K562 (cell line): ENCODE data around the gene CTSZ. TPM values are rescaled to one million over a fixed set of nuclear protein-coding genes. Genes with fewer than 3 reads are reported as not detected.

Experiments used
- ARNT ChIP-seq, 2 experiments: fragments of 450-650 bp; IDR thresholded peaks; 2 replicates each; pipeline ENCODE4 v1.6.1; 2016; ENCODE audit warnings: mild to moderate bottlenecking in 1 of 2
- BDP1 ChIP-seq: IDR thresholded peaks from 3 replicates; pipeline ENCODE4 v1.6.1; 2011; ENCODE audit not compliant: insufficient read length, insufficient read depth
- CBX3 ChIP-seq, 2 experiments: IDR thresholded peaks; 1 replicate in 1 of 2; 2 replicates in 1 of 2; pipeline ENCODE4 v1.6.1; 2012; ENCODE audit warnings: inconsistent platforms in 2 of 2, low read length in 2 of 2, borderline replicate concordance in 1 of 2, control low read depth in 1 of 2
- EHMT2 ChIP-seq: fragments of 450-650 bp; IDR thresholded peaks from 2 replicates; pipeline ENCODE4 v1.6.1; 2018; ENCODE audit warnings: antibody characterized with exemption
- HOXB6 ChIP-seq: fragments of 250-450 bp; sonication (Bioruptor Pico); IDR thresholded peaks from 2 replicates; pipeline ENCODE4 v1.5.1; 2022; ENCODE audit warnings: mild to moderate bottlenecking, borderline replicate concordance
- JUND ChIP-seq, 2 experiments: IDR thresholded peaks; 2 replicates in 1 of 2; 3 replicates in 1 of 2; pipeline ENCODE4 v1.6.1; 2011; ENCODE audit warnings: borderline replicate concordance in 2 of 2, low read depth in 2 of 2, low read length in 2 of 2, improper control_type of control experiment in 1 of 2, missing biosample characterization in 1 of 2, missing genetic modification characterization in 1 of 2, missing genetic modification reagents in 1 of 2
- LCOR ChIP-seq: sonication (generic); formaldehyde crosslinking; IDR thresholded peaks from 2 replicates; pipeline ENCODE4 v1.8.0; 2022; ENCODE audit warnings: mild to moderate bottlenecking, missing genetic modification reagents
- NCOA4 ChIP-seq: fragments of 450-650 bp; IDR thresholded peaks from 2 replicates; pipeline ENCODE4 v1.6.1; 2018; ENCODE audit warnings: mild to moderate bottlenecking; ENCODE audit not compliant: partially characterized antibody
- NFATC3 ChIP-seq: fragments of 450-650 bp; IDR thresholded peaks from 2 replicates; pipeline ENCODE4 v1.6.1; 2017; ENCODE audit warnings: mild to moderate bottlenecking
- PHF20 ChIP-seq: fragments of 450-650 bp; IDR thresholded peaks from 2 replicates; pipeline ENCODE4 v1.6.1; 2018; ENCODE audit not compliant: partially characterized antibody
- POLR2A ChIP-seq: fragments of 450-650 bp; conservative IDR thresholded peaks from 2 replicates; pipeline ENCODE4 v1.6.1; 2016
- ZNF263 ChIP-seq: sonication (generic); formaldehyde crosslinking; IDR thresholded peaks from 2 replicates; pipeline ENCODE4 v1.8.0; 2022; ENCODE audit warnings: mild to moderate bottlenecking, missing genetic modification reagents, borderline replicate concordance
- ZNF282 ChIP-seq: sonication (generic); formaldehyde crosslinking; IDR thresholded peaks from 2 replicates; pipeline ENCODE4 v1.8.1; 2023; ENCODE audit warnings: missing genetic modification reagents
- polyA plus RNA-seq, 8 experiments: library from polyadenylated mRNA; depleted of rRNA in 4 of 8; stranded (reverse) in 5 of 8; unstranded in 3 of 8; fragments of >200 nt; fragmentation: Nextera tagmentation in 2 of 8; fragmentation: Illumina TruSeq in 1 of 8; extraction: Ambion mirVana in 2 of 8; extraction: Trizol in 1 of 8; gene quantifications; 2 replicates each; pipeline versions ENCODE4 v1.2.1 to v1.2.3, GENCODE V29; 2011 to 2014; ENCODE audit warnings: inconsistent platforms in 1 of 8, missing spikeins in 1 of 8
- total RNA-seq, 7 experiments: library from RNA; depleted of rRNA in 6 of 7; stranded (reverse); fragments of >200 nt in 6 of 7; fragmentation: Illumina TruSeq in 2 of 7; extraction: Trizol in 2 of 7; gene quantifications; 2 replicates each; pipeline versions ENCODE4 v1.2.1 to v1.2.3, GENCODE V29; 2011 to 2021; ENCODE audit warnings: low replicate concordance in 1 of 7
- TF ChIP-seq, protein P1 (sequence below), 2 experiments: IDR thresholded peaks; 2 replicates each; pipeline ENCODE4 v1.6.1; 2012; ENCODE audit warnings: improper control_type of control experiment in 2 of 2, low read depth in 2 of 2, low read length in 2 of 2, borderline replicate concordance in 1 of 2
- TF ChIP-seq, protein P2 (sequence below): fragments of 450-650 bp; IDR thresholded peaks from 2 replicates; pipeline ENCODE4 v1.6.1; 2017; ENCODE audit warnings: antibody characterized with exemption
- TF ChIP-seq, protein P3 (sequence below): fragments of 250-450 bp; sonication (Bioruptor Pico); IDR thresholded peaks from 2 replicates; pipeline ENCODE4 v1.9.0; 2021; ENCODE audit warnings: mild to moderate bottlenecking, inconsistent platforms
- TF ChIP-seq, protein P4 (sequence below): fragments of 450-650 bp; formaldehyde crosslinking; IDR thresholded peaks from 2 replicates; pipeline ENCODE4 v1.4.0; 2020; ENCODE audit warnings: mild to moderate bottlenecking
- TF ChIP-seq, protein P5 (sequence below), 2 experiments: fragments of 450-650 bp in 1 of 2; sonication (generic) in 1 of 2; formaldehyde crosslinking in 1 of 2; IDR thresholded peaks in 1 of 2; conservative IDR thresholded peaks in 1 of 2; 2 replicates each; pipeline versions ENCODE4 v1.6.1 to v1.8.1; 2016 to 2023; ENCODE audit warnings: mild to moderate bottlenecking in 2 of 2, moderate library complexity in 2 of 2, inconsistent platforms in 1 of 2, missing genetic modification reagents in 1 of 2
- TF ChIP-seq, protein P6 (sequence below): sonication (generic); formaldehyde crosslinking; IDR thresholded peaks from 2 replicates; pipeline ENCODE4 v1.8.1; 2023; ENCODE audit warnings: mild to moderate bottlenecking, missing genetic modification reagents

CTSZ gene
- total and polyA plus RNA-seq, 9 of the 15 experiments (the other 6 are each of a cell fraction or from before 2014, with no cell fraction given): 1.6 to 143 (median 82.8) TPM

DNA sequence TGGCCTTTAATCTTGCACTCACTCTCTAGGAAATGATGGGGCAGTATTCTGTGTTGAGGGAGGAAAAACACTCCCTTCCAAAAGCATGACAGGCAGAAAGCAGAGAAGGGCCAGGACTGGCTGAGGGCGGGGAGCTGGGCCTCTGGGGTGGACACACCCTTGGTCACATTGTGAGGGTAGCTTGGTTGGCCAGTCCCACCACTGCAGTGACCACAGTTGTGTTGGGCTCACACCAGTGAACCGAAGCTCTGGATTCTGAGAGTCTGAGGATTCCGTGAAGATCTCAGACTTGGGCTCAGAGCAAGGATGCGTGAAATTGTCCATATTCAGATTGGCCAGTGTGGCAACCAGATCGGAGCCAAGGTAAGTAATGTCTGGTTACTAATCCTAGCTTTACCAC lies 12.2 kb upstream of the CTSZ start, which contains the start of gene TUBB1 (continued):
- TF ChIP-seq ZNF282 (CRISPR knock-in tag): no peak
- TF ChIP-seq, protein P1, sequence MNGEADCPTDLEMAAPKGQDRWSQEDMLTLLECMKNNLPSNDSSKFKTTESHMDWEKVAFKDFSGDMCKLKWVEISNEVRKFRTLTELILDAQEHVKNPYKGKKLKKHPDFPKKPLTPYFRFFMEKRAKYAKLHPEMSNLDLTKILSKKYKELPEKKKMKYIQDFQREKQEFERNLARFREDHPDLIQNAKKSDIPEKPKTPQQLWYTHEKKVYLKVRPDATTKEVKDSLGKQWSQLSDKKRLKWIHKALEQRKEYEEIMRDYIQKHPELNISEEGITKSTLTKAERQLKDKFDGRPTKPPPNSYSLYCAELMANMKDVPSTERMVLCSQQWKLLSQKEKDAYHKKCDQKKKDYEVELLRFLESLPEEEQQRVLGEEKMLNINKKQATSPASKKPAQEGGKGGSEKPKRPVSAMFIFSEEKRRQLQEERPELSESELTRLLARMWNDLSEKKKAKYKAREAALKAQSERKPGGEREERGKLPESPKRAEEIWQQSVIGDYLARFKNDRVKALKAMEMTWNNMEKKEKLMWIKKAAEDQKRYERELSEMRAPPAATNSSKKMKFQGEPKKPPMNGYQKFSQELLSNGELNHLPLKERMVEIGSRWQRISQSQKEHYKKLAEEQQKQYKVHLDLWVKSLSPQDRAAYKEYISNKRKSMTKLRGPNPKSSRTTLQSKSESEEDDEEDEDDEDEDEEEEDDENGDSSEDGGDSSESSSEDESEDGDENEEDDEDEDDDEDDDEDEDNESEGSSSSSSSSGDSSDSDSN (IDR thresholded peaks at IDR 0.05; ENCODE audit: borderline replicate concordance in 1 of 2, low read depth in 2 of 2, low read length in 2 of 2): no peak
- TF ChIP-seq, protein P2, sequence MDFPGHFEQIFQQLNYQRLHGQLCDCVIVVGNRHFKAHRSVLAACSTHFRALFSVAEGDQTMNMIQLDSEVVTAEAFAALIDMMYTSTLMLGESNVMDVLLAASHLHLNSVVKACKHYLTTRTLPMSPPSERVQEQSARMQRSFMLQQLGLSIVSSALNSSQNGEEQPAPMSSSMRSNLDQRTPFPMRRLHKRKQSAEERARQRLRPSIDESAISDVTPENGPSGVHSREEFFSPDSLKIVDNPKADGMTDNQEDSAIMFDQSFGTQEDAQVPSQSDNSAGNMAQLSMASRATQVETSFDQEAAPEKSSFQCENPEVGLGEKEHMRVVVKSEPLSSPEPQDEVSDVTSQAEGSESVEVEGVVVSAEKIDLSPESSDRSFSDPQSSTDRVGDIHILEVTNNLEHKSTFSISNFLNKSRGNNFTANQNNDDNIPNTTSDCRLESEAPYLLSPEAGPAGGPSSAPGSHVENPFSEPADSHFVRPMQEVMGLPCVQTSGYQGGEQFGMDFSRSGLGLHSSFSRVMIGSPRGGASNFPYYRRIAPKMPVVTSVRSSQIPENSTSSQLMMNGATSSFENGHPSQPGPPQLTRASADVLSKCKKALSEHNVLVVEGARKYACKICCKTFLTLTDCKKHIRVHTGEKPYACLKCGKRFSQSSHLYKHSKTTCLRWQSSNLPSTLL: no peak
- no peak for TF ChIP-seq PHF20
- TF ChIP-seq HOXB6: no peak
- TF ChIP-seq ARNT (IDR thresholded peaks at IDR 0.05): no peak
- TF ChIP-seq POLR2A: peak; percentile 77
- no peak for TF ChIP-seq NFATC3
- no peak for TF ChIP-seq CBX3 (IDR thresholded peaks at IDR 0.05; ENCODE audit: borderline replicate concordance in 1 of 2, low read length in 2 of 2)
- no peak for TF ChIP-seq JUND (IDR thresholded peaks at IDR 0.05; ENCODE audit: borderline replicate concordance, low read depth, low read length)
- peak; percentile 18; the same call in 1 of the 3 replicates for TF ChIP-seq JUND (tag; IDR thresholded peaks at IDR 0.05; ENCODE audit: borderline replicate concordance, low read depth, low read length)
- TF ChIP-seq, protein P3, sequence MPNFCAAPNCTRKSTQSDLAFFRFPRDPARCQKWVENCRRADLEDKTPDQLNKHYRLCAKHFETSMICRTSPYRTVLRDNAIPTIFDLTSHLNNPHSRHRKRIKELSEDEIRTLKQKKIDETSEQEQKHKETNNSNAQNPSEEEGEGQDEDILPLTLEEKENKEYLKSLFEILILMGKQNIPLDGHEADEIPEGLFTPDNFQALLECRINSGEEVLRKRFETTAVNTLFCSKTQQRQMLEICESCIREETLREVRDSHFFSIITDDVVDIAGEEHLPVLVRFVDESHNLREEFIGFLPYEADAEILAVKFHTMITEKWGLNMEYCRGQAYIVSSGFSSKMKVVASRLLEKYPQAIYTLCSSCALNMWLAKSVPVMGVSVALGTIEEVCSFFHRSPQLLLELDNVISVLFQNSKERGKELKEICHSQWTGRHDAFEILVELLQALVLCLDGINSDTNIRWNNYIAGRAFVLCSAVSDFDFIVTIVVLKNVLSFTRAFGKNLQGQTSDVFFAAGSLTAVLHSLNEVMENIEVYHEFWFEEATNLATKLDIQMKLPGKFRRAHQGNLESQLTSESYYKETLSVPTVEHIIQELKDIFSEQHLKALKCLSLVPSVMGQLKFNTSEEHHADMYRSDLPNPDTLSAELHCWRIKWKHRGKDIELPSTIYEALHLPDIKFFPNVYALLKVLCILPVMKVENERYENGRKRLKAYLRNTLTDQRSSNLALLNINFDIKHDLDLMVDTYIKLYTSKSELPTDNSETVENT (CRISPR knock-in tag): 0 out of 2 replicates have a peak, but pooled peaks have one; percentile 17
- TF ChIP-seq NCOA4: no peak
- TF ChIP-seq, protein P4, sequence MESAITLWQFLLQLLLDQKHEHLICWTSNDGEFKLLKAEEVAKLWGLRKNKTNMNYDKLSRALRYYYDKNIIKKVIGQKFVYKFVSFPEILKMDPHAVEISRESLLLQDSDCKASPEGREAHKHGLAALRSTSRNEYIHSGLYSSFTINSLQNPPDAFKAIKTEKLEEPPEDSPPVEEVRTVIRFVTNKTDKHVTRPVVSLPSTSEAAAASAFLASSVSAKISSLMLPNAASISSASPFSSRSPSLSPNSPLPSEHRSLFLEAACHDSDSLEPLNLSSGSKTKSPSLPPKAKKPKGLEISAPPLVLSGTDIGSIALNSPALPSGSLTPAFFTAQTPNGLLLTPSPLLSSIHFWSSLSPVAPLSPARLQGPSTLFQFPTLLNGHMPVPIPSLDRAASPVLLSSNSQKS (CRISPR knock-in tag): no peak
- TF ChIP-seq, protein P5, sequence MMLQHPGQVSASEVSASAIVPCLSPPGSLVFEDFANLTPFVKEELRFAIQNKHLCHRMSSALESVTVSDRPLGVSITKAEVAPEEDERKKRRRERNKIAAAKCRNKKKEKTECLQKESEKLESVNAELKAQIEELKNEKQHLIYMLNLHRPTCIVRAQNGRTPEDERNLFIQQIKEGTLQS (IDR thresholded peaks at IDR 0.05): no peak
- TF ChIP-seq, protein P5 (CRISPR knock-in tag; conservative IDR thresholded peaks at IDR 0.05): no peak
- no peak for TF ChIP-seq BDP1
- TF ChIP-seq LCOR: no peak
- no peak for TF ChIP-seq ZNF263 (CRISPR knock-in tag)
- TF ChIP-seq, protein P6, sequence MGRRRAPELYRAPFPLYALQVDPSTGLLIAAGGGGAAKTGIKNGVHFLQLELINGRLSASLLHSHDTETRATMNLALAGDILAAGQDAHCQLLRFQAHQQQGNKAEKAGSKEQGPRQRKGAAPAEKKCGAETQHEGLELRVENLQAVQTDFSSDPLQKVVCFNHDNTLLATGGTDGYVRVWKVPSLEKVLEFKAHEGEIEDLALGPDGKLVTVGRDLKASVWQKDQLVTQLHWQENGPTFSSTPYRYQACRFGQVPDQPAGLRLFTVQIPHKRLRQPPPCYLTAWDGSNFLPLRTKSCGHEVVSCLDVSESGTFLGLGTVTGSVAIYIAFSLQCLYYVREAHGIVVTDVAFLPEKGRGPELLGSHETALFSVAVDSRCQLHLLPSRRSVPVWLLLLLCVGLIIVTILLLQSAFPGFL (CRISPR knock-in tag): no peak
- TF ChIP-seq EHMT2: no peak
